Gastrocnemius medialis (tissue), 4 donors: ENCODE data around the gene GNMT. TPM values are rescaled to one million over a fixed set of nuclear protein-coding genes. Genes with fewer than 3 reads are reported as not detected.

ENCODE experiments used
- ATAC-seq, 2 donors: fragments of 150-250 bp; one replicate each; pipeline ENCODE4 v1.9.1; 2016
- DNase-seq, 2 donors: peaks; one replicate each; pipeline ENCODE4 v3.0.0-alpha.2; 2019
- H3K27ac ChIP-seq, 4 donors: fragments of 200-600 bp; sonication (generic); 1 replicate in 1 of 4; 2 replicates in 3 of 4; pipeline ENCODE4 v1.5.1; 2016 to 2018; ENCODE audit warnings: mild to moderate bottlenecking in 2 of 4, moderate library complexity in 1 of 4
- H3K27me3 ChIP-seq, 3 donors: fragments of 200-600 bp; sonication (generic) in 2 of 3; 1 replicate in 1 of 3; 2 replicates in 2 of 3; pipeline versions ENCODE4 v1.5.1 to v1.6.0; 2016 to 2019; ENCODE audit warnings: mild to moderate bottlenecking in 1 of 3, moderate library complexity in 1 of 3
- H3K36me3 ChIP-seq, 2 donors: fragments of 200-600 bp; sonication (generic) in 1 of 2; one replicate each; pipeline ENCODE4 v1.5.1; 2017 to 2018
- H3K4me1 ChIP-seq, 2 donors: fragments of 200-600 bp; sonication (generic) in 1 of 2; one replicate each; pipeline ENCODE4 v1.5.1; 2016 to 2017; ENCODE audit warnings: mild to moderate bottlenecking in 2 of 2
- H3K4me3 ChIP-seq, 4 donors: fragments of 200-600 bp; sonication (generic) in 3 of 4; 1 replicate in 1 of 4; 2 replicates in 3 of 4; pipeline ENCODE4 v1.5.1; 2016 to 2019; ENCODE audit warnings: mild to moderate bottlenecking in 2 of 4
- H3K9me3 ChIP-seq, 3 donors: fragments of 200-600 bp; sonication (generic) in 2 of 3; 1 replicate in 1 of 3; 2 replicates in 2 of 3; pipeline ENCODE4 v1.5.1; 2016 to 2019
- POLR2A ChIP-seq, 2 donors: fragments of 450-650 bp; IDR thresholded peaks; one replicate each; pipeline ENCODE4 v1.6.1; 2017; ENCODE audit warnings: antibody characterized with exemption in 2 of 2, mild to moderate bottlenecking in 2 of 2, moderate library complexity in 2 of 2
- in situ Hi-C, 4 donors: fragments of 200-750 bp; cut with MboI; loops; one replicate each; pipeline versions ENCODE4 v1.15.0 to v1.8.0; 2017; ENCODE audit warnings: low sequenced_read_pairs in 4 of 4
- intact Hi-C: fragments of 100-400 bp; cut with DNase I; formaldehyde crosslinking; loops from one replicate; pipeline ENCODE4 v1.15.1; 2023; ENCODE audit warnings: low total_unique reads
- total RNA-seq, 4 donors: library from RNA; depleted of rRNA; stranded (reverse); fragments of >200 nt; gene quantifications; one replicate each; pipeline versions ENCODE4 v1.1.0 to v1.2.3, GENCODE V29; 2016
- TF ChIP-seq, protein P1 (sequence below), 5 experiments: fragments of 450-650 bp in 3 of 5; fragments of 200-600 bp in 2 of 5; sonication (generic) in 2 of 5; IDR thresholded peaks in 4 of 5; conservative IDR thresholded peaks in 1 of 5; 1 replicate in 4 of 5; 2 replicates in 1 of 5; pipeline ENCODE4 v1.5.1; 2016 to 2019; ENCODE audit warnings: antibody characterized with exemption in 5 of 5, mild to moderate bottlenecking in 3 of 5, moderate library complexity in 3 of 5

Gene GNMT
- total RNA-seq, 4 donors from 2014 or later = 0.42 to 1.1 (median 0.61) TPM; not detected in 1

DNA sequence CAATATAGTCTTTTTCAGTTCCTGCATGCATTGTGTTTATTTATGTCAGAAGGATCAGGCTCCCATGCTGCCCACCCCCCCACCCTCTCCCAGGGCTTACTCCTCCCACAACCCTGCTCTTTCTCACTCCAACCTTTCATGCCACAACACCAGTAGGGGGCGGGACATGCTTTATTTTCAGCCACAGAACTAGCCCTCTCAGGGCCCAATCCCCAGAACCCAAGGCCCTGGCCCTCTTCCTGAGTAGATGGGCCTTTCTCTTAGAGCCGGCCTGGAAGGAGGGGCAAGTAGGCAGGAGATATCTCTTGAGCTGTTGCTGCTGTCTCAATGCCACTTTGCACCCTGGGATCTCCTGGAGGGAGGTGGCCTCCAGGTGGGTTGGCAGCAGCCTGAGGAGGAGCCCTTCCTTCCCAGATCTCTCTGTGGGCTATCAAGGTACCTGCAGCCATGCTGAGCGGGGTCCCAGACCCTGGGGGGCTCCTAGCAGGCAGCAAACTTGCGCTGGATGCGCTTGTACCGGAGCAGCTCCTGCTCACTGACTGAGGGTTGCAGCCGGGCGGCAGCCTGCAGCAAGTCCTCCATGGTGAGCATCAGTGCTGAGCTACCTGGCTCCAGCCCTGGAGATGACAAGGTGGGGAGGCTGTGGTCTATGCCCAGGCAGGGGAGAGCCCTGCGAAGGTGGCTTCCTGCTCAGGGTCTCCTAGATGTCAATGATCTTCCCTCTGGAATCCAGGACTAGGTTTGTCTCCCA, 3.5 kb downstream of the GNMT start:
- no peak for DNase-seq
- no peak for ATAC-seq
- peaks cover 0 to 33% of the 10 kb centered on the region in 2 donors for H3K36me3 ChIP-seq
- peaks cover 7 to 11% of the 10 kb centered on the region in 2 donors for H3K4me1 ChIP-seq
- in situ Hi-C loops = no loop called here
- TF ChIP-seq POLR2A (IDR thresholded peaks at IDR 0.05) = no peak
- TF ChIP-seq, protein P1, sequence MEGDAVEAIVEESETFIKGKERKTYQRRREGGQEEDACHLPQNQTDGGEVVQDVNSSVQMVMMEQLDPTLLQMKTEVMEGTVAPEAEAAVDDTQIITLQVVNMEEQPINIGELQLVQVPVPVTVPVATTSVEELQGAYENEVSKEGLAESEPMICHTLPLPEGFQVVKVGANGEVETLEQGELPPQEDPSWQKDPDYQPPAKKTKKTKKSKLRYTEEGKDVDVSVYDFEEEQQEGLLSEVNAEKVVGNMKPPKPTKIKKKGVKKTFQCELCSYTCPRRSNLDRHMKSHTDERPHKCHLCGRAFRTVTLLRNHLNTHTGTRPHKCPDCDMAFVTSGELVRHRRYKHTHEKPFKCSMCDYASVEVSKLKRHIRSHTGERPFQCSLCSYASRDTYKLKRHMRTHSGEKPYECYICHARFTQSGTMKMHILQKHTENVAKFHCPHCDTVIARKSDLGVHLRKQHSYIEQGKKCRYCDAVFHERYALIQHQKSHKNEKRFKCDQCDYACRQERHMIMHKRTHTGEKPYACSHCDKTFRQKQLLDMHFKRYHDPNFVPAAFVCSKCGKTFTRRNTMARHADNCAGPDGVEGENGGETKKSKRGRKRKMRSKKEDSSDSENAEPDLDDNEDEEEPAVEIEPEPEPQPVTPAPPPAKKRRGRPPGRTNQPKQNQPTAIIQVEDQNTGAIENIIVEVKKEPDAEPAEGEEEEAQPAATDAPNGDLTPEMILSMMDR (IDR thresholded peaks at IDR 0.05 in 4 of 5, conservative IDR thresholded peaks at IDR 0.05 in 1 of 5) = no peak
- intact Hi-C loops = no loop called here
- no peak overlapping the region for H3K27ac ChIP-seq
- H3K4me3 ChIP-seq = no peak overlapping the region
- no peaks in the 10 kb centered on the region for H3K27me3 ChIP-seq
- no peaks in the 10 kb centered on the region for H3K9me3 ChIP-seq

DNA sequence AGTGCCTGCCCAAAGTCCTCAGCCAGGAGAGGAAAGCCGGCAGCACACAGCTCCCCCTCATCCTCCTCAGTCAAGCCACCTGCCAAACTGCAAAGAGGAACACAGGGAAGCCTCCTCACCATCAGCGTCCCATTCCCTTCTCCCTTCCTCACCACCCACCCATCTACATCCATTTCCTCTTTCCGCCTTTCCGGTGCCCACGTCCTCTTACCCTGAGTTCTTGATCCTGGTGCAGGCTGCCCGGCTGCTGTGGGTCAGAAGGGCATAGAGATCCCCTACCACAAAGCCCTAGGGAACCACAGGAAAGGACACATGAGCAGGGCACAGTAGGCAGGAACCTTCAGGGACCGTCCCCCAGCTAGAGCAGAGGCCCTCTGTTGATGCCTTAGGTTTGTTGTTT, 6.0 kb downstream of the GNMT start:
- no peak for ATAC-seq

DNA sequence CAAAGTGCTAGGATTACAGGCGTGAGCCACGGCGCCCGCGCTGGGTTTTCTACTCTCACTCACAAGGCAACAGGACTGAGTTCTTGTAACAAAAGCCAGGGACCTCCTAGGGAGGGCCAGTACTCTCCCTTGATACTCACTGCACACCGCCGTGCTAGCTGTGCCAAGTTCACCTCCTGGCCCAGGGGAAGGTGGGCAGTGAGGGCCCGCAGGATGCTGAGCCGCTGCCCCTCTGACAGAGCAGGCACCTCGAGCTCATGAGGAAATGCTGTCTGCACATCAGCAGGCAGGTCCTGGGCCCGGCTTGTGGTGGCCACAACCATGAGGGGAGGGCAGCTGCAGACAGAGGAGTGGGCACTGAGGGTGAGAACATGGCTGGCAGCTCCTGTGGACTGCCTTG, 6.7 kb downstream of the GNMT start:
- Histone ChIP-seq H3K4me3 (no peak overlapping the region), H3K9me3 (no peaks in the 10 kb centered on the region), H3K36me3 (peaks cover 0 to 33% of the 10 kb centered on the region in 2 donors), H3K4me1 (no peaks in the 10 kb centered on the region), H3K27me3 (no peaks in the 10 kb centered on the region), H3K27ac (no peak overlapping the region)
- ATAC-seq = no peak
- no peak for TF ChIP-seq POLR2A (IDR thresholded peaks at IDR 0.05)
- TF ChIP-seq, protein P1 (IDR thresholded peaks at IDR 0.05 in 4 of 5, conservative IDR thresholded peaks at IDR 0.05 in 1 of 5) = no peak
- DNase-seq = no peak
- intact Hi-C loops = no loop called here
- in situ Hi-C loops = no loop called here

More for the DNA sequence above, 6.0 kb downstream of the GNMT start:
- no peak for TF ChIP-seq POLR2A (IDR thresholded peaks at IDR 0.05)
- TF ChIP-seq, protein P1 (IDR thresholded peaks at IDR 0.05 in 4 of 5, conservative IDR thresholded peaks at IDR 0.05 in 1 of 5) = no peak
- Histone ChIP-seq H3K27me3 (no peaks in the 10 kb centered on the region), H3K36me3 (peaks cover 0 to 33% of the 10 kb centered on the region in 2 donors), H3K4me1 (no peaks in the 10 kb centered on the region), H3K4me3 (no peak overlapping the region), H3K27ac (no peak overlapping the region), H3K9me3 (no peaks in the 10 kb centered on the region)
- no peak for DNase-seq
- intact Hi-C loops = no loop called here
- in situ Hi-C loops = no loop called here

DNA sequence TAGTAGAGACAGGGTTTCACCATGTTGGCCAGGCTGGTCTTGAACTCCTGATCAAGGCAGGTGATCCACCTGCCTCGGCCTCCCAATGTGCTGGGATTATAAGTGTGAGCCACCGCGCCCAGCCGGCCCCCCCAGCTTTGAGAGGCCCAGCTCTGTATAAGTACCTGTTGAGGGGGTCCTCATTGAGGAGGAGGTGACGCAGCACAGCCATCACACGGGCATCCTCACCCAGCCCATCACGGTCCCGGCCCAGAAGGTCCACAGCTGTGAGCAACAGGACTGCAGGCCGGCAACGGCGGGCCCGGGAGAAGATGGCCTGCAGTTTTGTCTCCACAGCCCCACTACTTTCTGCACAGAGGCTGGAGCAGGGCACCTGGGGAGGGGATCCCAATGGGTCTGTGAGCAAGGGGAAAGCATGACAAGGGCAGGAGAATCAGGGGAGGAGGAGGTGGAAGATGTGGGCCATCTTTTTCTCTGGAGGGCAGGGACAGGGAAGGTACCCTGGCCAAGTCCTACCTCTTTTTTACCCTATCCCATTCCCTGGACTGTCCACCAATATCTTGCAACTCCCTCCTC, 7.7 kb downstream of the GNMT start:
- TF ChIP-seq, protein P1 (IDR thresholded peaks at IDR 0.05 in 4 of 5, conservative IDR thresholded peaks at IDR 0.05 in 1 of 5) = no peak
- no peak for TF ChIP-seq POLR2A (IDR thresholded peaks at IDR 0.05)
- intact Hi-C loops = no loop called here
- Histone ChIP-seq H3K9me3 (no peaks in the 10 kb centered on the region), H3K27me3 (no peaks in the 10 kb centered on the region), H3K4me1 (no peaks in the 10 kb centered on the region), H3K27ac (no peak overlapping the region), H3K4me3 (no peak overlapping the region), H3K36me3 (peaks cover 0 to 33% of the 10 kb centered on the region in 2 donors)
- ATAC-seq = no peak
- in situ Hi-C loops = no loop called here
- no peak for DNase-seq
